H1 (cell line): Measurements from ENCODE around the gene CYP2A13. TPM values are rescaled to one million over a fixed set of nuclear protein-coding genes. Genes with fewer than 3 reads are reported as not detected.
A peak's percentile ranks its signal among the peaks of the same experiment; 100 is the strongest.
"Not testable (repeated sequence)": the region's sequence is repeated elsewhere in the genome, so short reads cannot be mapped to it uniquely, and the experiment has no call there.

ENCODE experiments used
- CTCF ChIA-PET: fragments of 300-600 bp; sonication (Branson Sonifier 250); formaldehyde crosslinking; loops from one replicate; lab custom pipeline; 2021; ENCODE audit not compliant: partially characterized antibody; lab: Charles Lee
- POLR2A ChIA-PET: fragments of 300-600 bp; sonication (Branson Sonifier 250); formaldehyde crosslinking; loops from one replicate; lab custom pipeline; 2021; ENCODE audit warnings: inconsistent platforms; ENCODE audit not compliant: partially characterized antibody; lab: Charles Lee
- DNase-seq, 2 experiments: peaks; one replicate each; pipeline versions ENCODE4 v3.0.0 to v3.0.0-alpha.2; 2010 to 2022; ENCODE audit warnings: low spot score in 2 of 2, low read depth in 1 of 2, mixed read lengths in 1 of 2
- FAIRE-seq: peaks from 2 replicates; lab custom pipeline; 2011; peaks lifted over from hg19 to GRCh38; lab: Jason Lieb, UNC
- H2AFZ ChIP-seq: 2 replicates; pipeline ENCODE4 v1.8.1; 2012; ENCODE audit warnings: low read length, inconsistent platforms
- H2AK5ac ChIP-seq: 2 replicates; pipeline ENCODE4 v1.6.1; 2013; ENCODE audit warnings: low read depth, low read length
- H2BK120ac ChIP-seq: replicated peaks from 2 replicates; pipeline ENCODE3; 2013; ENCODE audit warnings: low read depth, low read length, inconsistent platforms
- H2BK12ac ChIP-seq: 2 replicates; pipeline ENCODE4 v1.6.1; 2013; ENCODE audit warnings: low read depth, low read length
- H2BK15ac ChIP-seq: 2 replicates; pipeline ENCODE4 v1.6.1; 2013; ENCODE audit warnings: low read length
- H2BK20ac ChIP-seq: 2 replicates; pipeline ENCODE4 v1.6.1; 2013; ENCODE audit warnings: low read length
- H2BK5ac ChIP-seq: 2 replicates; pipeline ENCODE4 v1.6.1; 2013; ENCODE audit warnings: low read depth, low read length
- H3K14ac ChIP-seq: 2 replicates; pipeline ENCODE4 v1.6.1; 2013; ENCODE audit warnings: inconsistent platforms; ENCODE audit not compliant: insufficient read length
- H3K18ac ChIP-seq: 2 replicates; pipeline ENCODE4 v1.6.1; 2013; ENCODE audit warnings: low read length; ENCODE audit errors: extremely low read depth
- H3K23ac ChIP-seq: 2 replicates; pipeline ENCODE4 v1.6.1; 2013; ENCODE audit warnings: inconsistent platforms; ENCODE audit not compliant: insufficient read length
- H3K23me2 ChIP-seq: 2 replicates; pipeline ENCODE4 v1.6.1; 2013; ENCODE audit warnings: low read depth, low read length
- H3K27ac ChIP-seq: 2 replicates; pipeline ENCODE4 v1.6.1; 2011; ENCODE audit warnings: low read depth, low read length, inconsistent platforms
- H3K27me3 ChIP-seq, 4 experiments: replicated peaks in 1 of 4; 1 replicate in 1 of 4; 2 replicates in 3 of 4; pipeline versions ENCODE4 v1.6.1 to v1.8.1; 2011 to 2013; ENCODE audit warnings: low read length in 3 of 4, mild to moderate bottlenecking in 3 of 4, inconsistent platforms in 2 of 4, mixed read lengths in 2 of 4, moderate library complexity in 1 of 4; ENCODE audit not compliant: control insufficient read depth in 3 of 4, insufficient read depth in 3 of 4; ENCODE audit errors: extremely low read depth in 1 of 4
- H3K36me3 ChIP-seq, 4 experiments: 2 replicates each; pipeline versions ENCODE4 v1.6.1 to v1.8.1; 2011 to 2013; ENCODE audit warnings: mild to moderate bottlenecking in 4 of 4, low read length in 3 of 4, moderate library complexity in 2 of 4, control low read depth in 1 of 4, inconsistent platforms in 1 of 4; ENCODE audit not compliant: insufficient read depth in 4 of 4, control insufficient read depth in 2 of 4
- H3K4ac ChIP-seq: replicated peaks from 2 replicates; pipeline ENCODE3; 2013; ENCODE audit warnings: low read length, low read depth, mixed read lengths, inconsistent platforms; ENCODE audit not compliant: insufficient read length
- H3K4me1 ChIP-seq, 4 experiments: replicated peaks in 1 of 4; 1 replicate in 1 of 4; 2 replicates in 3 of 4; pipeline versions ENCODE4 v1.6.1 to v1.8.1; 2011 to 2013; ENCODE audit warnings: low read length in 3 of 4, inconsistent platforms in 2 of 4, mixed read lengths in 1 of 4; ENCODE audit not compliant: insufficient read depth in 4 of 4, control insufficient read depth in 3 of 4
- H3K4me2 ChIP-seq, 2 experiments: 2 replicates each; pipeline versions ENCODE4 v1.6.1 to v1.8.1; 2011 to 2013; ENCODE audit warnings: low read depth in 2 of 2, low read length in 2 of 2, control low read depth in 1 of 2, inconsistent platforms in 1 of 2, mild to moderate bottlenecking in 1 of 2; ENCODE audit not compliant: insufficient read depth in 1 of 2
- H3K4me3 ChIP-seq, 4 experiments: fragments of 200-600, 300-600 bp in 1 of 4; sonication (generic), shearing (Covaris generic), sonication (Bioruptor Twin) in 1 of 4; 2 replicates each; pipeline versions ENCODE4 v1.5.1 to v1.8.1; 2011 to 2016; ENCODE audit warnings: low read length in 4 of 4, low read depth in 3 of 4, control low read depth in 2 of 4, inconsistent platforms in 2 of 4, mild to moderate bottlenecking in 2 of 4, mixed read lengths in 1 of 4, moderate library complexity in 1 of 4; ENCODE audit not compliant: insufficient read depth in 2 of 4; ENCODE audit errors: extremely low read depth in 1 of 4
- H3K56ac ChIP-seq: replicated peaks from 2 replicates; pipeline ENCODE3; 2013; ENCODE audit warnings: low read depth, mild to moderate bottlenecking, mixed read lengths, low read length, inconsistent platforms; ENCODE audit not compliant: insufficient read length
- H3K79me1 ChIP-seq: 2 replicates; pipeline ENCODE4 v1.6.1; 2013; ENCODE audit warnings: low read depth, low read length, control low read depth
- H3K79me2 ChIP-seq, 2 experiments: 2 replicates each; pipeline versions ENCODE4 v1.6.1 to v1.8.1; 2012 to 2013; ENCODE audit warnings: low read length in 2 of 2, mild to moderate bottlenecking in 2 of 2, inconsistent platforms in 1 of 2; ENCODE audit not compliant: insufficient read depth in 2 of 2, control insufficient read depth in 1 of 2
- H3K9ac ChIP-seq, 4 experiments: replicated peaks in 1 of 4; 1 replicate in 1 of 4; 2 replicates in 3 of 4; pipeline versions ENCODE4 v1.6.1 to v1.8.1; 2011 to 2013; ENCODE audit warnings: low read depth in 3 of 4, low read length in 3 of 4, control low read depth in 2 of 4, mild to moderate bottlenecking in 2 of 4, moderate library complexity in 2 of 4, inconsistent platforms in 1 of 4; ENCODE audit errors: extremely low read depth in 1 of 4
- H3K9me3 ChIP-seq, 2 experiments: 2 replicates each; pipeline versions ENCODE4 v1.6.1 to v1.8.1; 2012 to 2013; ENCODE audit warnings: mild to moderate bottlenecking in 2 of 2, moderate library complexity in 2 of 2, control low read depth in 1 of 2, inconsistent platforms in 1 of 2, low read depth in 1 of 2, low read length in 1 of 2, mixed read lengths in 1 of 2; ENCODE audit not compliant: insufficient read depth in 2 of 2
- H4K20me1 ChIP-seq, 2 experiments: replicated peaks in 1 of 2; 2 replicates each; pipeline versions ENCODE3 to v1.8.1; 2011 to 2013; ENCODE audit warnings: inconsistent platforms in 2 of 2, low read length in 2 of 2, mild to moderate bottlenecking in 1 of 2; ENCODE audit not compliant: insufficient read depth in 2 of 2, control insufficient read depth in 1 of 2
- H4K5ac ChIP-seq: 2 replicates; pipeline ENCODE4 v1.6.1; 2013; ENCODE audit warnings: low read length, low read depth, mixed read lengths, inconsistent platforms; ENCODE audit not compliant: insufficient read length
- H4K8ac ChIP-seq: 2 replicates; pipeline ENCODE4 v1.8.0; 2013; ENCODE audit warnings: mild to moderate bottlenecking, moderate library complexity, low read length, inconsistent platforms; ENCODE audit not compliant: insufficient read depth; ENCODE audit errors: extremely low read depth
- H4K91ac ChIP-seq: replicated peaks from 2 replicates; pipeline ENCODE3; 2013; ENCODE audit warnings: low read length, mixed read lengths, inconsistent platforms; ENCODE audit not compliant: insufficient read length
- E2F6 ChIP-seq: IDR thresholded peaks from 2 replicates; pipeline ENCODE4 v1.6.1; 2012; ENCODE audit warnings: inconsistent platforms
- KDM4A ChIP-seq: IDR thresholded peaks from one replicate; pipeline ENCODE4 v1.7.1; 2012; ENCODE audit warnings: low read depth, mild to moderate bottlenecking, moderate library complexity, low read length, inconsistent platforms; ENCODE audit not compliant: severe bottlenecking
- MAX ChIP-seq: IDR thresholded peaks from 2 replicates; pipeline ENCODE4 v1.6.1; 2012; ENCODE audit warnings: inconsistent platforms
- RBBP5 ChIP-seq: IDR thresholded peaks from 2 replicates; pipeline ENCODE4 v1.7.1; 2012; ENCODE audit warnings: low read depth, mild to moderate bottlenecking, inconsistent platforms, low read length, moderate library complexity, borderline replicate concordance
- TAF1 ChIP-seq: IDR thresholded peaks from 2 replicates; pipeline ENCODE4 v1.6.1; 2011; ENCODE audit warnings: mild to moderate bottlenecking, low read depth, low read length
- WGBS, 2 experiments: shearing (Covaris generic) in 1 of 2; methylation state at CpG; one replicate each; pipeline versions ENCODE4 v1.1.6 to v1.1.7; 2013 to 2015; ENCODE audit warnings: low lambda C conversion rate in 2 of 2, mixed read lengths in 2 of 2, inconsistent platforms in 1 of 2, low coverage in 1 of 2, missing lambda C conversion rate in 1 of 2; ENCODE audit not compliant: insufficient replicate concordance in 2 of 2, insufficient coverage in 1 of 2, insufficient read length in 1 of 2; ENCODE audit errors: extremely low coverage in 1 of 2, missing lambda C conversion rate in 1 of 2; 5-methylcytosine and 5-hydroxymethylcytosine counted together
- polyA plus RNA-seq, 7 experiments: library from polyadenylated mRNA; depleted of rRNA in 3 of 7; stranded (reverse) in 5 of 7; unstranded in 2 of 7; fragments of >200 nt in 5 of 7; fragments of 200-250 nt in 2 of 7; gene quantifications; 1 replicate in 5 of 7; 2 replicates in 1 of 7; 4 replicates in 1 of 7; pipeline versions ENCODE4 v1.2.1 to v1.2.3, GENCODE V29; 2011 to 2013; ENCODE audit warnings: missing spikeins in 2 of 7, mixed read lengths in 2 of 7
- total RNA-seq: library from RNA; stranded (reverse); fragmentation: NEBNext Ultra II Directional; extraction: Animal tissue kit (Norgen Biotek cat#: 25700); gene quantifications from 2 replicates; pipeline ENCODE4 v1.2.1, GENCODE V29; 2021

Gene CYP2A13
- total and polyA plus RNA-seq, 2 of the 8 experiments (the other 6 are each of a cell fraction or from before 2014, with no cell fraction given): 0.60 to 0.63 TPM

GRCh38 chr19:41135390-41136384, 47.4 kb downstream of the CYP2A13 start:
- H3K23me2 ChIP-seq, POLR2A ChIA-PET, H4K8ac ChIP-seq, H2BK20ac ChIP-seq, FAIRE-seq, H3K79me1 ChIP-seq, H3K4ac ChIP-seq, H2BK5ac ChIP-seq, H3K56ac ChIP-seq, H3K9me3 ChIP-seq, H3K36me3 ChIP-seq, H3K79me2 ChIP-seq, H3K9ac ChIP-seq, H3K23ac ChIP-seq, H4K91ac ChIP-seq, H3K27me3 ChIP-seq, H4K20me1 ChIP-seq, H2BK120ac ChIP-seq, H2AFZ ChIP-seq, H2AK5ac ChIP-seq: not testable (repeated sequence)
- peak; percentile 34 to 86 for DNase-seq
- Histone ChIP-seq H4K5ac (peak overlapping the region; percentile 91), H3K4me2 (peak overlapping the region; percentile 69 to 84), H3K27ac (peak overlapping the region; percentile 7; the same call in 1 of the 2 replicates), H3K4me1 (peaks cover 0 to 10% (median 0%) of the 10 kb centered on the region in 4 experiments; a peak in 2 of 7 replicates), H3K18ac (peak overlapping the region; percentile 87), H2BK15ac (0 out of 2 replicates have a peak overlapping the region, but pooled peaks have one; percentile 31)
- CTCF ChIA-PET: interaction anchor here (0.7 to 1.2 kb wide), 2 partner anchors 314 to 315 kb away, joined by 3 read pairs; no protein-coding TSS in a partner anchor
- 15% methylated on average over 63 of the region's 76 CpGs; no CpG with 5 or more reads in 1 of the 2 experiments for WGBS, 2 experiments
- TF ChIP-seq RBBP5: peak; percentile 56; the same call in 1 of the 2 replicates
- 0 out of 2 replicates have a peak, but pooled peaks have one; percentile 33 for TF ChIP-seq TAF1
- TF ChIP-seq MAX: 0 out of 2 replicates have a peak, but pooled peaks have one; percentile 37
- TF ChIP-seq E2F6: peak; percentile 61; the same call in 1 of the 2 replicates
- TF ChIP-seq KDM4A: peak; percentile 35
- TF ChIP-seq, all 59 proteins: peak for 5; not testable (repeated sequence) for 54
- H3K14ac ChIP-seq, H2BK12ac ChIP-seq: not testable (repeated sequence)
- H3K4me3 ChIP-seq: peak overlapping the region; percentile 32 to 64 (median 40)
